ENCODE data around the gene GLYAT.

GRCh38 chr11:58659404-58659803 is 72.3 kb downstream of the GLYAT start:
- TF ChIP-seq, protein P1, sequence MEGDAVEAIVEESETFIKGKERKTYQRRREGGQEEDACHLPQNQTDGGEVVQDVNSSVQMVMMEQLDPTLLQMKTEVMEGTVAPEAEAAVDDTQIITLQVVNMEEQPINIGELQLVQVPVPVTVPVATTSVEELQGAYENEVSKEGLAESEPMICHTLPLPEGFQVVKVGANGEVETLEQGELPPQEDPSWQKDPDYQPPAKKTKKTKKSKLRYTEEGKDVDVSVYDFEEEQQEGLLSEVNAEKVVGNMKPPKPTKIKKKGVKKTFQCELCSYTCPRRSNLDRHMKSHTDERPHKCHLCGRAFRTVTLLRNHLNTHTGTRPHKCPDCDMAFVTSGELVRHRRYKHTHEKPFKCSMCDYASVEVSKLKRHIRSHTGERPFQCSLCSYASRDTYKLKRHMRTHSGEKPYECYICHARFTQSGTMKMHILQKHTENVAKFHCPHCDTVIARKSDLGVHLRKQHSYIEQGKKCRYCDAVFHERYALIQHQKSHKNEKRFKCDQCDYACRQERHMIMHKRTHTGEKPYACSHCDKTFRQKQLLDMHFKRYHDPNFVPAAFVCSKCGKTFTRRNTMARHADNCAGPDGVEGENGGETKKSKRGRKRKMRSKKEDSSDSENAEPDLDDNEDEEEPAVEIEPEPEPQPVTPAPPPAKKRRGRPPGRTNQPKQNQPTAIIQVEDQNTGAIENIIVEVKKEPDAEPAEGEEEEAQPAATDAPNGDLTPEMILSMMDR (IDR thresholded peaks at IDR 0.05; ENCODE audit: control extremely low read depth in 1 of 3, insufficient read depth in 1 of 3, low read depth in 1 of 3, low read length in 3 of 3) = no peak
- TF ChIP-seq ASH2L (IDR thresholded peaks at IDR 0.05; ENCODE audit: low read length) (no peak), ZNF274 (IDR thresholded peaks at IDR 0.05; ENCODE audit: borderline replicate concordance, extremely low read depth, low read length) (no peak), RXRA (IDR thresholded peaks at IDR 0.05; ENCODE audit: insufficient read depth, low read depth, low read length) (no peak), POLR2A (IDR thresholded peaks at IDR 0.05; ENCODE audit: control extremely low read depth in 1 of 2, low read depth in 2 of 2, low read length in 2 of 2) (no peak), SIN3A (conservative IDR thresholded peaks at IDR 0.05 in 1 of 2, IDR thresholded peaks at IDR 0.05 in 1 of 2; ENCODE audit: low read depth in 1 of 2, low read length in 2 of 2) (no peak), KDM5A (IDR thresholded peaks at IDR 0.05; ENCODE audit: low read length) (no peak), GTF2F1 (IDR thresholded peaks at IDR 0.05; ENCODE audit: borderline replicate concordance, low read depth, low read length) (no peak), POLR2AphosphoS5 (IDR thresholded peaks at IDR 0.05; ENCODE audit: low read depth, low read length) (no peak), EZH2 (IDR thresholded peaks at IDR 0.05; ENCODE audit: low read depth, low read length, severe bottlenecking) (no peak), BRCA1 (IDR thresholded peaks at IDR 0.05; ENCODE audit: low read depth, low read length) (no peak)
- TF ChIP-seq, protein P2, sequence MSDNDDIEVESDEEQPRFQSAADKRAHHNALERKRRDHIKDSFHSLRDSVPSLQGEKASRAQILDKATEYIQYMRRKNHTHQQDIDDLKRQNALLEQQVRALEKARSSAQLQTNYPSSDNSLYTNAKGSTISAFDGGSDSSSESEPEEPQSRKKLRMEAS (IDR thresholded peaks at IDR 0.05) = no peak

Measured in H1 (cell line).